ENCODE results near the gene PARL.
A peak's percentile ranks its signal among the peaks of the same experiment; 100 is the strongest.

The PARL gene, protein sequence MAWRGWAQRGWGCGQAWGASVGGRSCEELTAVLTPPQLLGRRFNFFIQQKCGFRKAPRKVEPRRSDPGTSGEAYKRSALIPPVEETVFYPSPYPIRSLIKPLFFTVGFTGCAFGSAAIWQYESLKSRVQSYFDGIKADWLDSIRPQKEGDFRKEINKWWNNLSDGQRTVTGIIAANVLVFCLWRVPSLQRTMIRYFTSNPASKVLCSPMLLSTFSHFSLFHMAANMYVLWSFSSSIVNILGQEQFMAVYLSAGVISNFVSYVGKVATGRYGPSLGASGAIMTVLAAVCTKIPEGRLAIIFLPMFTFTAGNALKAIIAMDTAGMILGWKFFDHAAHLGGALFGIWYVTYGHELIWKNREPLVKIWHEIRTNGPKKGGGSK

DNA sequence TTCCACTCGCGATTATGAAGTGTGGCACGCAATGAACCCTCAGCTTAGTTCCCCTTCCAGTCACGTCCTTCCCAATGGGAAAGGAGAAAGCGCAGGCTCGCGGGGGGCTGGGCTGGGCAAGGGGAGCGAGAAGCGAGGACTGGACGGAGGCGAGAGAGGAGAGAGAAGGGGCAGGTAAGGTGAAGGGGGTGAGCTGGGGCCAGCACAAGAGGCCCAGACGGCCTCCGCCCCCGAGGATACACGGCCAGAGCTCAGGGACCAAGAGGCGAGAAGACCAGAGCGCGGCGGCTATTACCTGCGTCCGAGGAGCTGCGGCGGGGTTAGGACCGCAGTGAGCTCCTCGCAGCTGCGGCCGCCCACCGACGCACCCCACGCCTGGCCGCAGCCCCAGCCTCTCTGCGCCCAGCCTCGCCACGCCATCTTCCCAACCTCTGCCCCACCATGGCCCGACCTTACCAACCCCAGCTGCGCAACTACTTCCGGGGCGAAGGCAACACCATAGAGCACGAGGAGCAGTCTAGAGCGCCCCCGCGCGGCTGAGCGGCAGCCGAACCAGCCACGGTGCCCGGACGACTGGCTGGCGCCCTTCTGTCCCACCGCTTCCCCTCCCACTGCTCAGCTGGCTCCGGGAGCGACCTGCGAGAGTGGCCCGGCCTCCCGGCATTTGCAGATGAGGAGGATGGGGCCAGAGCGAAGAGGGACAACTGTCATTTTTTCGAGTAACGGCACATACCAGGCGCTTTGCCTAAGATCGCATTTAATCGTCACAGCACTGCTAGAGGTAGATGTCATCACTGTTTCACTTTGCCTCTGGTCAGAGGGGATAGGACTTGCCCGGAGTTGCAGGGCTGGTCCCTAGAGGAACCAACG, at the start of gene PARL:
Gene PARL, minus strand, starts transcription at position 454 of the 870 bp plus-strand sequence. Its CDS starts 34 bp downstream, at position 420.
- DNase-seq, result peak; percentile 75

DNA sequence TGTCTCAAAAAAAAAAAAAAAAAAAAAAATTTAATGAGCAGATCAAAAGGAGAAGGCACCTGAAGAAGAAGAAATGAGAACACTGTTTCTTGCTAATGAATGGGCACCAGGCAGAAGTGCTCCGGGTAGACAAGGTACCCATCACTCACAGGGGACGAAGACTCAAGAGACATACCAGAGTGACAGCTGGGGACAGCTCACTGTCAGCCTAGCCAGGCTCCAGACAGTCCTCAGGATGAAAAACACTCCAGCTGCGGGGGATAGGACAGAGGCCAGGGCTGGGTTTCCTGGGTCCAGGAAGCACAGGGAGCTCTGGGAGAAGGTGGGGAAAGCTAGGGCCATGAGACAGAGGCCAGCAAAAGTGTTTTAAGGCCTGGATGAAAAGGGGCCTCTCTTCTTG, 48.5 kb upstream of the PARL start:
- no peak for DNase-seq

- no peak for DNase-seq
Observed at GRCh38 chr3:183931881-183932280, 47.2 kb upstream of the PARL start.

DNA sequence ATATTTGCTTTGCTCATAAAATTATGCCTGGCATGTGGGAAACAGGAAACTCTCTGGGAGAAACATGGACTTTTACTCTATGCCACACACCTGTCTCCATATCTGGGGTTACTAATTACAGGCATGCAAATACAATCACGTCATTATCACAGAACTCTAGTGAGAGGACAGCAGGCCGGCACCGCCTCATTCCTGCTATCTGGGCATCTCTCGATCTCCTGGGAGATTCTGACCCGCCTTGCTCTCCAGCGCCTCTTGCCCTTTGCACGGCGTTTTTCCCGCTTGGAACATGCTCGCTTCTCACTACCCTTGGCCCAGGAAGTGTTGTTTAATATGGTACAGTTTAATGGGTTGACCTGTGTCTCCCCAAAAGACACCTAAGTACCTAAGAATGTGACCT, 45.4 kb upstream of the PARL start:
- DNase-seq, result no peak

GRCh38 chr3:183927059-183927458, 42.4 kb upstream of the PARL start:
- DNase-seq, result no peak

GRCh38 chr3:183924956-183925355, 40.3 kb upstream of the PARL start:
- no peak for DNase-seq

- DNase-seq, result no peak
Observed at GRCh38 chr3:183924543-183924942, 39.9 kb upstream of the PARL start.

DNA sequence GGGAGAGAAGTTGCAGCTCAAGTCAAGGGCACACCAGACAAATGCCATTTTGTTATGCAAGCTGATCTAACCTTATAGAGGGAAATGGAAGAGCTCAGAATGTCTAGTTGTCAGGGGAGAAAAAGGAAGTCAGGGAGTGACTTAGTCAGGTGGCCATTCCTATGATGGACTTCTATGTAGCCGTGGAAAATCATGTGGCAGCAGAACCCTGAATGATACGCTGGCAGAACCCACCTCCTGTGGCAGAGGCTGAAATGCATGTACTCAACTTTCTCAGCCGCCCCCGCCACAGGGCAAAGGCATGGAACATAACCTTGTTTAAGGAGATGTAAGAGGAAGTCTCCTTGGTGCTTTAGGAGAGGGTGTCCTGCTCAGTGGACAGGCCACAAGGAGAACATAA, 37.7 kb upstream of the PARL start:
- DNase-seq, result no peak

DNA sequence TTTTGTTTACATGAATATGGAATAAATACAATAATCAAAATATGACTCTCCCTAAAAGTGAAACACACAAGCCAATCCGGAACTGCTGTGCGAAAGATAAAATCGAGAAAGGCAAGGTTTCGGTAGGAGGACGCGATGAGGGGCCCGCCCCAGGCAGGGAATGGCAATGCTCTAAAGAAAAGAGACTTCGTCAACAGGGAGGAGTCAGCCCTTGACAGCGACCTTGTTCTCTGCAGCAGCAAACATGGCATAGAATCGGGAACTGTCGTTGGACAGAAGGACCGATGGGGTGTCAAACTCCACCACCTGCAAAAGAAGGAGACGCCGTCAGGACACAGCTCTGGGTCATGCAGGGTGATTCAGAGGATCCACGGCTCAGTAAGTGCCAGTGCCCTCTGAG, 36.4 kb upstream of the PARL start:
- no peak for DNase-seq

- no peak for DNase-seq
Observed at GRCh38 chr3:183920416-183920815, 35.7 kb upstream of the PARL start.

DNA sequence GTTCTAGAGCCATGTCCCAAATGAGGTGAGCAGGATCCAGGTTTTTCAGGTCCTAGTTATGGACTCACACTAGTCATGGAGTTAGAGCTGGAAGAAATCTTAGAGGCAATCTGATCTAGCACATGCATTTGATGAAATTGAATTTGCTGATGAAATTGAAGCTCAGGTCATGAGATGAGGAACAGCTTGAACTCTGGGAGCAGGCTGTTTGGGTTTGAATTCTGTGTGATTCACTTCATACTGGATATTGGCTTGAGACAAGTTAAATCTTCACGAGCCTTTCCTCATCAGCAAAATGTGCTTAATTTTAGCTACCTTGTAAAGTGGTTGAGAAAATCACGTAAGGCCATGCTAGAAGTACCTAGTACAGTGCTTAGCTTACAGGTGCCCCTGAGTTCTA, 33.5 kb upstream of the PARL start:
- DNase-seq, result no peak

GRCh38 chr3:183917776-183918175, 33.1 kb upstream of the PARL start:
- no peak for DNase-seq

- no peak for DNase-seq
Observed at GRCh38 chr3:183914856-183915255, 30.2 kb upstream of the PARL start.

DNA sequence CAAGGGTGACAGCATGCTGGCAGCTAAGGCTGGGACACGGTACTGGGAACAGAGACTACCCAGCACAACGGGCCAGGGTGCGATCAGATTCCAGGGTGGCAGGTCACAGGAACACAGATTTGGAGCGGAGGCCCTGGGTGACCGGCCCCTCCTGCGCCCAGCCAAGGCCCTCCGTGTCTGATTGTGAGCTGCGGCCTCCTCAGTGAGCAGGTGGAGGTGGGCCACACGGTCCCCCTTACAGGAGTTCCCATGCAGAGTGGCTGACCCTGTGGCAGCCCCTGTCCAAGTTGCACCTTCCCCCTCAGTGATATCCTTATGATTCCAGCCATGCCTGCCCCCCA, 28.9 kb upstream of the PARL start:
- DNase-seq, result no peak

- DNase-seq, result no peak
Observed at GRCh38 chr3:183912895-183913579, 28.4 kb upstream of the PARL start.

DNA sequence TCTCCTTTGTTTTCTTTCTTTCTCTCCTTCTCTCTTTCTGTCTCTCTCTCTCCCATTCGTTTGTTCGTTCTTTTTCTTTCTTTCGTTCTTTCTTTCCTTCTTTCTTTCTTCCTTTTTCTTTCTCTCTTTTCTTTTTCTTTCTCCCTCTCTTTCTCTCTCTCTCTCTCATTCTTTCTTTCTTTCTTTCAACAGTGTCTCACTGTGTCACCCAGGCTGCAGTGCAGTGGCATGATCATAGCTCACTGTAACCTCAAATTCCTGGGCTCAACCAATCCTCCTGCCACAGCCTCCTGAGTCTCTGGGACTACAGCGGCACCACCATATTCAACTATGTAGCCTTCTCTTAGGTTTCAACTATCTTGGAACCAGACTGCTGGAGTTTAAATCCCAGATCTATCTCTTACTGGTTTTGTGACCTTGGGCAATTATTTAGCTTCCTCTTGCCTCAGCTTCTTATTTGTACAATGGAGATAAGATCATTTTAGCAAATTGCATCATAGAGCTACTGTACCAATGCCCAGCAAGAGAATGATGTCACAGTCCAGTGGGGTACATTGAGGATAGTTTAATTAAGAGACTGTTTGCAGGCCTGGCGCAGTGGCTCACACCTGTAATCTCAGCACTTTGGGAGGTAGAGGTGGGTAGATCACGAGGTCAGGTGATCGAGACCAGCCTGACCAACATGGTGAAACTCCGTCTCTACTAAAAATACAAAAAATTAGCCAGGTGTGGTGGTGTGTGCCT, 27.3 kb upstream of the PARL start:
- no peak for DNase-seq

DNA sequence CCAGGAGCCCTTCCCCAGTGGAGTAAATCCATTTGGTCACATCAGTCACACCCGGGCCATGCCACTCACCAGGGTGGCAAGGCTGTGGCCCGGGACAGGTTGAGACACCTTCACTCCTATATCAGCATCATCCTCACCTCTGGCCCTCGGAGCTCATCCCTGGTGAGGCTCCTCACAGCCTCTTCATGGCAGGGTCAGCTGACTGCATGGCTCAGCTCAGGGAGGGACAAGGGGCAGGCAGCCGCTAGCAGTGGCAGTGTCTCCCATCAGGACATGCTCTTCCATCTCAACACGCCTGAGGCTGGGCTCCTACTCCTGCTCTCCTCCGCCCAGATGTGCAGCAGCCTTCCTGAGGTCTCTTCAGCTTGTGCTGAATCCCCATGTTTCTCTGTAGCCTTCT, 26.4 kb upstream of the PARL start:
- no peak for DNase-seq

GRCh38 chr3:183909030-183909600, 24.4 kb upstream of the PARL start:
- no peak for DNase-seq

DNA sequence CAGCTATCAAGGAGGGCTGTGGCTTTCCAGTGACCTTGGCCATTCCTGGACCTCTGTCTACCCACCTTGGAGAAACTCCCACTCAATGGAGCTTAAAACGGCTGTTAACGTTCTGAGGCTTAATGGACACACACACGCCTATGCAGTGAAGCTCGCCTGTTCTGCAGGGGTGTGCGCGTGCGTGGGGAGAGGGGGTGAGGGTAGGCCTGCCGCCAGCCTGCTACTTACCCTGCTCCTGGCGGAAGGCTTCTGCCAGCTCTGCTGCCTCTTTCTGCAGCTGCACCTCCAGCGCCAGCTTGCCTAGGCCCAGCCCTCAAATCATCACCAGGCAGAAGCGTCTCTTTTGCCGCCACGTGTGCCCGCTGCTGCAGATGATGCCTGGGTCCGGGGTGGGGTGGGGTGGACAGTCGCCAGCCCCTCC, 23.2 kb upstream of the PARL start:
- DNase-seq, result no peak

DNA sequence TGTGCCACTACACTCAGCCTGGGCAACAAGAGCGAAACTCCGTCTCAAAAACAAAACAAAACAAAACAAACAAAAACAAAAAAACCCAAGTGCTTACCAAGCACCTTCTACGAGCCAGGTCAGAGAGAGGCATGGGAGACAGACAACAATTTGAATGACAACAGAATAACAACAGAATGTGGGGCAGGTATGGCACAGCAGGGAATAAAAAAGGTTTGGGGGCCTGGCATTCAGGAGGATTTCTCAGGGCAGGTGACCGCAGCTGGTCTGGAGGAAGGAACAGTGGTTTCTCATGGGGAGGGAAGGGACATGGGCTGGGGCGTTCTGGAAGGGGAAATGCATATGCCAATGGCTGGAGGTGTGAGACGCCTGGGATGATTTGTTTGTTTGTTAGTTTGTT, 22.5 kb upstream of the PARL start:
- no peak for DNase-seq

DNA sequence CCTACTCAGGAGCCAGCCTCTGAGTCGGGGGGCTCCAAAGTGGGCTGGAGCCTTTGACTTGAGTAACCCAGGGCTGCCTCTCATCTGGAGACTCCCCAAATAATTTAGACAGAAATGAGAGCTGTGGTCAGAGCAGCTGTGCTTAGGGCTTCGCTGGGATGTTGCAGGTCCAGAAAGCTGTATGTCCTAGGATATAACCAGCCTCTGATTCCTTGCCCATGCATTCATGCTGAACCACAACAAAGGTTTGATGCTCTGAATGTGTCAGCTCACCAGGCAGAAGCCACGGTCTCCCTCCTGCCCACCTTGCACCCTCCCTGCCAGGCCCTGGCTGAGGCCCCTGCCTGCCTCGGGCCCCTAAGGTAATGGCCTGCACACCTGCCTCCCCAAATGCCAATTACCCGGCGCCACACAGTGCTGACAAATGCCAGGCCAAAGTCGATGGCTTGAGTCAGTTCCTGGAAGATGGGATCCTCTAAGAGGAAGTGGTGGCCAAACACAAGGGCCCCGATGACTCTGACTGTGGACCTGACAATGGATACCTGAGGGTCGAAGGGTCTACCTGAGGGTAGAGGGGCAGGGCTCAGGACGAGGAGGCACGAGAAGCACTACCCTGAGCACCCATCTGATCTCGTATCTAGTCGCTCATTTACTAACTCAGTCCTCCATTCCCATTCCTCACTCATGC, 21.7 kb upstream of the PARL start:
- no peak for DNase-seq

Measured in NCI-H2081 treated with DMSO at 0.1 percent for 48 hours (cell line).